WTC11 (cell line): Measurements from ENCODE around the gene TTC4. TPM values are rescaled to one million over a fixed set of nuclear protein-coding genes. Genes with fewer than 3 reads are reported as not detected.
A peak's percentile ranks its signal among the peaks of the same experiment; 100 is the strongest.

Experiments
- ATAC-seq: fragments of 200-7000 bp; cut with Tn5 transposase; 2 replicates; pipeline ENCODE4 v1.10.0; 2021; ENCODE audit warnings: mild to moderate bottlenecking, moderate library complexity
- CTCF ChIA-PET: fragments of 300-600 bp; sonication (Branson Sonifier 250); formaldehyde crosslinking; loops from one replicate; lab custom pipeline; 2021; ENCODE audit warnings: antibody characterized with exemption; lab: Charles Lee
- POLR2A ChIA-PET: fragments of 350-600 bp; sonication (Branson Sonifier 250); formaldehyde crosslinking; loops from one replicate; lab custom pipeline; 2021; ENCODE audit warnings: antibody characterized with exemption; lab: Charles Lee
- DNase-seq: peaks from one replicate; pipeline ENCODE4 v3.0.0; 2021; ENCODE audit warnings: low spot score
- H3K27ac Mint-ChIP-seq: 2 replicates; pipeline ENCODE4 v1.8.0; 2021; ENCODE audit warnings: mixed read lengths
- H3K27me3 Mint-ChIP-seq: 2 replicates; pipeline ENCODE4 v1.8.0; 2021; ENCODE audit warnings: low read depth, mild to moderate bottlenecking, moderate library complexity, mixed read lengths
- H3K36me3 Mint-ChIP-seq: 2 replicates; pipeline ENCODE4 v1.8.0; 2021; ENCODE audit warnings: mixed read lengths
- H3K4me1 Mint-ChIP-seq: 2 replicates; pipeline ENCODE4 v1.8.0; 2022; ENCODE audit warnings: mixed read lengths
- H3K4me3 Mint-ChIP-seq: 2 replicates; pipeline ENCODE4 v1.8.0; 2021; ENCODE audit warnings: mild to moderate bottlenecking, moderate library complexity, mixed read lengths
- H3K9me3 Mint-ChIP-seq: 2 replicates; pipeline ENCODE4 v1.8.0; 2021; ENCODE audit warnings: mixed read lengths
- FOXP1 ChIP-seq: sonication (generic); formaldehyde crosslinking; IDR thresholded peaks from 2 replicates; pipeline ENCODE4 v1.8.0; 2022; ENCODE audit warnings: missing genetic modification reagents, mild to moderate bottlenecking, moderate library complexity, borderline replicate concordance
- PRRX2 ChIP-seq: fragments of 250-450 bp; sonication (Bioruptor Pico); IDR thresholded peaks from 2 replicates; pipeline ENCODE4 v1.8.0; 2021; ENCODE audit warnings: mild to moderate bottlenecking
- TCF7 ChIP-seq: sonication (generic); formaldehyde crosslinking; IDR thresholded peaks from 2 replicates; pipeline ENCODE4 v1.8.0; 2022; ENCODE audit warnings: mild to moderate bottlenecking, low read depth, missing genetic modification reagents, moderate library complexity
- total RNA-seq: library from RNA; stranded (reverse); gene quantifications from 3 replicates; pipeline ENCODE4 v1.2.3, GENCODE V29; 2021
- TF ChIP-seq, protein P1 (sequence below): fragments of 200-600 bp; IDR thresholded peaks from 2 replicates; pipeline ENCODE4 v1.8.0; 2022; ENCODE audit warnings: antibody characterized with exemption

The TTC4 gene
- total RNA-seq, 1 experiment from 2014 or later = 18.8 TPM

DNA sequence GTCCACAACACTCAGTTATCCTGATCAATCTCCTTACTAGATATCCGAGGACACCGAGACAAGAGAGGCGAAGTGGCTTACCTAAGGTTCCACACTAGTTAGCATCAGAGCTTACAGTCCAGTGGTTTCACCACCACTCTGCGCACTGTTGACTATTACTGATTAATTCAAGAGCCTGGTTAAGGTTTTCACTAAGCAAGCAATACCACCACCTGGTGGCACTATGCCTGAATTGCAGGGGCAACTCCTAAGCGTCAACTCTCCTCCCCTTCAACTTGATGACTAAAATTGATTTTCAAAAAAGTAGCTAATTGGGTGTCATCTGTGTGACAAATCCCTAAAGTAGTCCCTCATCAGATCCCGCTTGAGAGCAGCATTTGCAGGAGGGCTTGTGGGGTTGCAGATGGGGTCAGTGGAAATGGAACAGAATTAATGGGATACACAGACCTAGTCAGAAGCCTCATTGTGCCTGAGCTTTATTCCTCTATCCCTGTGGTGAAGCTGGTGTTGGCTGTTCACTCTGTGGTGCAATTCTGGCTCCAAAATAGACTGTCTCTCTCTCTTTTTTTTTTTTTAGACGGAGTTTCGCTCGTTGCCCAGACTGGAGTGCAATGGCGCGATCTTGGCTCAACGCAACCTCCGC, 76.3 kb downstream of the TTC4 start:
- TF ChIP-seq FOXP1 (no peak), TCF7 (CRISPR knock-in tag) (no peak), PRRX2 (no peak)
- TF ChIP-seq, protein P1, sequence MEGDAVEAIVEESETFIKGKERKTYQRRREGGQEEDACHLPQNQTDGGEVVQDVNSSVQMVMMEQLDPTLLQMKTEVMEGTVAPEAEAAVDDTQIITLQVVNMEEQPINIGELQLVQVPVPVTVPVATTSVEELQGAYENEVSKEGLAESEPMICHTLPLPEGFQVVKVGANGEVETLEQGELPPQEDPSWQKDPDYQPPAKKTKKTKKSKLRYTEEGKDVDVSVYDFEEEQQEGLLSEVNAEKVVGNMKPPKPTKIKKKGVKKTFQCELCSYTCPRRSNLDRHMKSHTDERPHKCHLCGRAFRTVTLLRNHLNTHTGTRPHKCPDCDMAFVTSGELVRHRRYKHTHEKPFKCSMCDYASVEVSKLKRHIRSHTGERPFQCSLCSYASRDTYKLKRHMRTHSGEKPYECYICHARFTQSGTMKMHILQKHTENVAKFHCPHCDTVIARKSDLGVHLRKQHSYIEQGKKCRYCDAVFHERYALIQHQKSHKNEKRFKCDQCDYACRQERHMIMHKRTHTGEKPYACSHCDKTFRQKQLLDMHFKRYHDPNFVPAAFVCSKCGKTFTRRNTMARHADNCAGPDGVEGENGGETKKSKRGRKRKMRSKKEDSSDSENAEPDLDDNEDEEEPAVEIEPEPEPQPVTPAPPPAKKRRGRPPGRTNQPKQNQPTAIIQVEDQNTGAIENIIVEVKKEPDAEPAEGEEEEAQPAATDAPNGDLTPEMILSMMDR = peak; percentile 91
- POLR2A ChIA-PET = interaction anchor here (1.3 kb wide), 1 partner anchor 9 kb away, joined by 3 read pairs; the partner anchor contains the start of gene TTC22
- Mint-ChIP-seq H3K27me3 (peaks cover 3% of the 10 kb centered on the region; the same call in 1 of the 2 replicates), H3K36me3 (no peaks in the 10 kb centered on the region), H3K4me3 (no peak overlapping the region), H3K9me3 (peaks cover 6% of the 10 kb centered on the region; the same call in 1 of the 2 replicates), H3K4me1 (peaks cover 38% of the 10 kb centered on the region), H3K27ac (no peak overlapping the region)
- peak; percentile 47 for ATAC-seq
- peak; percentile 88 for DNase-seq
- CTCF ChIA-PET = interaction anchor here (0.5 to 2.4 kb wide), 45 partner anchors 9 to 800 kb away, joined by 3 to 47 read pairs (median 5); partner anchors contain the start of genes ACOT11, PARS2, TCEANC2 and TMEM59

Other genes starting within 250 kb of the TTC4 start
- 3.8 to 4.4 TPM (median 4.2 TPM) in 3 replicates for gene ACOT11, start 167.6 kb upstream of the TTC4 start, total RNA-seq
- gene FAM151A, start 92.3 kb upstream of the TTC4 start, total RNA-seq = 0.11 TPM in 1 of 3 replicates, not detected in the others
- gene MROH7, start 74.1 kb upstream of the TTC4 start, total RNA-seq = 0.13 to 0.44 TPM (median 0.41 TPM) in 3 replicates
- 11.5 to 12.1 TPM (median 12.1 TPM) in 3 replicates for gene PARS2, start 48.7 kb downstream of the TTC4 start, total RNA-seq
- 0.63 to 0.99 TPM (median 0.69 TPM) in 3 replicates for gene TTC22, start 85.5 kb downstream of the TTC4 start, total RNA-seq
- 300 to 337 TPM (median 336 TPM) in 3 replicates for gene DHCR24, start 171.3 kb downstream of the TTC4 start, total RNA-seq